Panc1 (cell line): Measurements from ENCODE around the gene SPEF1. TPM values are rescaled to one million over a fixed set of nuclear protein-coding genes. Genes with fewer than 3 reads are reported as not detected.
A peak's percentile ranks its signal among the peaks of the same experiment; 100 is the strongest.

Experiments
- ATAC-seq: fragments of 200-7000 bp; cut with Tn5 transposase; 2 replicates; pipeline ENCODE4 v1.9.1; 2020; ENCODE audit warnings: mild to moderate bottlenecking, moderate library complexity
- BruUV-seq: library from RNA; stranded (reverse); fragments of 400-500 nt; replicated peaks from 2 replicates; lab custom pipeline; 2021; lab: Mats Ljungman, UMichigan
- CTCF ChIA-PET: fragments of 300-600 bp; sonication (Branson Sonifier 250); formaldehyde crosslinking; loops from one replicate; lab custom pipeline; 2022; ENCODE audit warnings: antibody characterized with exemption; lab: Charles Lee
- POLR2A ChIA-PET: fragments of 300-600 bp; sonication (Branson Sonifier 250); formaldehyde crosslinking; loops from one replicate; lab custom pipeline; 2022; ENCODE audit warnings: antibody characterized with exemption; lab: Charles Lee
- DNase-seq: peaks from one replicate; pipeline ENCODE4 v3.0.0-alpha.2; 2010; ENCODE audit warnings: low read depth, low spot score
- H3K27ac ChIP-seq: 2 replicates; pipeline ENCODE4 v1.5.1; 2011; ENCODE audit warnings: mild to moderate bottlenecking, low read length, inconsistent platforms
- H3K27me3 ChIP-seq: fragments of 200-500 bp; sonication (Bioruptor generic); 2 replicates; pipeline ENCODE4 v1.6.0; 2014; ENCODE audit warnings: low read length, inconsistent platforms; ENCODE audit not compliant: control insufficient read depth, insufficient read depth
- H3K36me3 ChIP-seq: fragments of 200-500 bp; sonication (Bioruptor generic); 2 replicates; pipeline ENCODE4 v1.5.1; 2014; ENCODE audit warnings: inconsistent platforms, mild to moderate bottlenecking, low read length, moderate library complexity; ENCODE audit not compliant: control insufficient read depth, insufficient read depth
- H3K4me1 ChIP-seq: 2 replicates; pipeline ENCODE4 v1.5.1; 2011; ENCODE audit warnings: inconsistent platforms, mild to moderate bottlenecking, low read length, moderate library complexity; ENCODE audit not compliant: control insufficient read depth, insufficient read depth
- H3K4me3 ChIP-seq, 2 experiments: 2 replicates each; pipeline ENCODE4 v1.5.1; 2011 to 2012; ENCODE audit warnings: low read depth in 2 of 2, low read length in 2 of 2, mild to moderate bottlenecking in 2 of 2, inconsistent platforms in 1 of 2, moderate library complexity in 1 of 2
- H3K9me3 ChIP-seq: fragments of 200-500 bp; sonication (Bioruptor generic); 2 replicates; pipeline ENCODE4 v1.5.1; 2014; ENCODE audit warnings: low read depth, mild to moderate bottlenecking, inconsistent platforms, low read length, moderate library complexity; ENCODE audit not compliant: control insufficient read depth, insufficient read depth
- CTCF ChIP-seq: fragments of 450-650 bp; IDR thresholded peaks from 2 replicates; pipeline ENCODE4 v1.5.1; 2017; ENCODE audit warnings: mild to moderate bottlenecking
- POLR2AphosphoS5 ChIP-seq: IDR thresholded peaks from 2 replicates; pipeline ENCODE4 v1.6.1; 2012; ENCODE audit warnings: mild to moderate bottlenecking, low read depth, low read length, moderate library complexity
- REST ChIP-seq, 2 experiments: IDR thresholded peaks; 2 replicates each; pipeline ENCODE4 v1.6.1; 2011 to 2012; ENCODE audit warnings: low read depth in 2 of 2, control low read depth in 1 of 2, low read length in 1 of 2, mild to moderate bottlenecking in 1 of 2, moderate library complexity in 1 of 2; ENCODE audit not compliant: insufficient read depth in 1 of 2
- SIN3A ChIP-seq: IDR thresholded peaks from 2 replicates; pipeline ENCODE4 v1.6.1; 2012; ENCODE audit warnings: low read depth, mild to moderate bottlenecking, low read length, moderate library complexity, borderline replicate concordance; ENCODE audit not compliant: insufficient read depth
- TCF7L2 ChIP-seq: IDR thresholded peaks from 2 replicates; pipeline ENCODE4 v1.6.1; 2011; ENCODE audit warnings: mild to moderate bottlenecking, low read depth, low read length, inconsistent platforms
- in situ Hi-C: cut with HindIII; loops from 2 replicates; pipeline ENCODE4 v1.10.0; 2016; ENCODE audit warnings: low sequenced_read_pairs, low pct_unique_long_range_greater_than_20kb
- intact Hi-C: fragments of 100-400 bp; cut with micrococcal nuclease; formaldehyde crosslinking; loops from one replicate; pipeline ENCODE4 v1.10.0; 2022; ENCODE audit not compliant: unreplicated experiment
- total RNA-seq: library from RNA; stranded (reverse); gene quantifications from one replicate; pipeline ENCODE4 v1.2.1, GENCODE V29; 2021; ENCODE audit not compliant: unreplicated experiment

SPEF1 gene
- total RNA-seq, 1 experiment from 2014 or later = 0.41 TPM

- in situ Hi-C loops (no loop called here), intact Hi-C loops (no loop called here)
- DNase-seq (no peak), ATAC-seq (no peak)
- Histone ChIP-seq H3K9me3 (no peaks in the 10 kb centered on the region), H3K36me3 (no peaks in the 10 kb centered on the region), H3K4me3 (no peak overlapping the region), H3K27ac (no peak overlapping the region), H3K4me1 (0 out of 2 replicates have a peak, but pooled peaks cover 3% of the 10 kb centered on the region), H3K27me3 (peaks cover 2% of the 10 kb centered on the region; the same call in 1 of the 2 replicates)
- BruUV-seq = no TSS peak
- TF ChIP-seq REST (IDR thresholded peaks at IDR 0.05; ENCODE audit: insufficient read depth in 1 of 2, low read depth in 2 of 2, low read length in 1 of 2) = no peak
- no peak for TF ChIP-seq TCF7L2
- TF ChIP-seq SIN3A = no peak
- no peak for TF ChIP-seq POLR2AphosphoS5
- no peak for TF ChIP-seq CTCF
- ChIA-PET CTCF (no interaction called here), POLR2A (no interaction called here)
Observed at GRCh38 chr20:3730803-3731672, 50.2 kb downstream of the SPEF1 start.

- H3K27ac ChIP-seq = no peak overlapping the region
- H3K36me3 ChIP-seq = no peaks in the 10 kb centered on the region
- H3K4me3 ChIP-seq = no peak overlapping the region
- no TSS peak for BruUV-seq
- H3K9me3 ChIP-seq = no peaks in the 10 kb centered on the region
- H3K4me1 ChIP-seq = 0 out of 2 replicates have a peak, but pooled peaks cover 3% of the 10 kb centered on the region
- ChIA-PET POLR2A (no interaction called here), CTCF (interaction anchor here (0.6 to 1.2 kb wide), 3 partner anchors 13 to 38 kb away, joined by 3 to 8 read pairs (median 4); partner anchors contain the start of gene ADISSP)
- in situ Hi-C loops = no loop called here
- 0 out of 2 replicates have a peak, but pooled peaks have one; percentile 12 for ATAC-seq
- intact Hi-C loops = no loop called here
- DNase-seq = no peak
- no peak for TF ChIP-seq REST (IDR thresholded peaks at IDR 0.05; ENCODE audit: insufficient read depth in 1 of 2, low read depth in 2 of 2, low read length in 1 of 2)
- no peak for TF ChIP-seq CTCF
- TF ChIP-seq POLR2AphosphoS5 = no peak
- no peak for TF ChIP-seq TCF7L2
- TF ChIP-seq SIN3A = no peak
- peaks cover 6% of the 10 kb centered on the region; the same call in 1 of the 2 replicates for H3K27me3 ChIP-seq
Observed at GRCh38 chr20:3729811-3730540, 51.3 kb downstream of the SPEF1 start.
